Left renal cortex interstitium (tissue), 4 donors: ENCODE results near the gene AKR1B15. TPM values are rescaled to one million over a fixed set of nuclear protein-coding genes. Genes with fewer than 3 reads are reported as not detected.
"Not testable (repeated sequence)": the region's sequence is repeated elsewhere in the genome, so short reads cannot be mapped to it uniquely, and the experiment has no call there.

Source experiments
- DNase-seq, 4 donors: peaks; one replicate each; pipeline ENCODE4 v3.0.0-alpha.2; 2013; ENCODE audit warnings: low read depth in 4 of 4, low spot score in 2 of 4, missing footprints in 1 of 4
- polyA plus RNA-seq, 4 donors: library from polyadenylated mRNA; unstranded; fragments of 120-200 nt; gene quantifications; one replicate each; pipeline ENCODE4 v1.2.1, GENCODE V29; 2013; ENCODE audit not compliant: insufficient read length in 4 of 4

Gene AKR1B15
- polyA plus RNA-seq: under 1 TPM in 1 of 4 donors, not detected in 3; 0.09 TPM

GRCh38 chr7:134548877-134549276, at the start of gene AKR1B15:
TSS of gene AKR1B15 (plus strand) at chr7:134549110. CDS start at chr7:134564620, 15,510 bp downstream.
- DNase-seq: no peak

DNA sequence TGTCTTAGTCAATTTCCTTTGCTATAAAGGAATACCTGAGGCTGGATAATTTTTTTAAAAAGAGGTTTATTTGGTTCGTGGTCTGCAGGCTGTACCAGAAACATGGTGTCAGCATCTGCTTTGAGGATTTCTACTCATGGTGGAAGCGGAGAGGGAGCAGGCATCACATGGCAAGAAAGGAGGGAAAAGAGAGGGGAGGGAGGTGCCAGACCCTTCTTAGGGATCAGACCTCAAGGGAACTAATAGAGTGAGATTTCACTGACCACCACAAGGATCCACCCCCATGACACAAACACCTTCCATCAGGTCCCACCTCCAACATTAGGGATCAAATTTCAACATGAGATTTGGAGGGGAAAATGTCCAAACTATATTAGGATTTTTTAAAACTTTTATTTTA, 48.5 kb upstream of the AKR1B15 start:
- DNase-seq: no peak

DNA sequence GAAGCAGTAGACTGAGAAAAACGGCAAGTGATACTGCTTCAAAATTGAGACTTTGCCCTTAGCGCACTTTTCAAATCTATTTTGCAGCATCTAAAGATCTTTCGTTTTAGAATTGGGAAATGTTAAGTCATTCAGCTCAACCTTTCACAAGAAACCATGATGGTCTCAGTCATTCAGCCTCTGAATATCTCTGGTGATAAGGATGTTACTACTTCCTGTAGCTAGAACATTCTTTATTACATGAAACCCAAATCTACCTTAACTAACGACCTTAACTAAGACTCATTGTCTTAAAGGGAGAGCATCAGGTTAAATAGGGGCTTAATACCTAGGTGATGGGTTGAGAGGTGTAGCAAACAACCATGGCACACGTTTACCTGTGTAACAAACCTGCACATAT, 47.9 kb upstream of the AKR1B15 start:
- no peak for DNase-seq

- no peak for DNase-seq
Measured at GRCh38 chr7:134502463-134503371, 46.2 kb upstream of the AKR1B15 start.

DNA sequence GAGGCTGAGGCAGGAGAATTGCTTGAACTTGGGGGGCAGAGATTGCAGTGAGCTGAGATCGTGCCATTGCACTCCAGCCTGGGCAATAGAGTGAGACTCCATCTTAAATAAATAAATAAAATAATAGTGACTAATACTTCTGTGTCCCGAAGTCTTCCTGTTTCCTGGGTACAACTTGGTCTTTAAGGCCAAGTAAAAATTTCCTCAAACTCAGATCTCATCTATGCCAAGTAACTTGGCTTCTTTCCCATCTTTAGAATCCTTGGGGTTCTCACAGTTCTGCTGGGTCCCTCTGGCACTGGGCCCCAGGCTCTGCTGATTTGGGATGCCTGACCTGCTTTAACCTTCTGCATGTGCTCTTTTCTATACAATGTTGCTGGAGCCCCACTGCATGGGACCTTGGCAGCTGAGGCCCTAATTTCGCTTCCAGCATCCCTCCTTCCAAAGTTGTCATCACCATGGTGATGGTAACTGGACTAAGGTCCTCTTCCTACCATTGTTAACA, 44.2 kb upstream of the AKR1B15 start:
- no peak for DNase-seq

- DNase-seq: no peak
Measured at GRCh38 chr7:134505856-134506255, 43.1 kb upstream of the AKR1B15 start.

DNA sequence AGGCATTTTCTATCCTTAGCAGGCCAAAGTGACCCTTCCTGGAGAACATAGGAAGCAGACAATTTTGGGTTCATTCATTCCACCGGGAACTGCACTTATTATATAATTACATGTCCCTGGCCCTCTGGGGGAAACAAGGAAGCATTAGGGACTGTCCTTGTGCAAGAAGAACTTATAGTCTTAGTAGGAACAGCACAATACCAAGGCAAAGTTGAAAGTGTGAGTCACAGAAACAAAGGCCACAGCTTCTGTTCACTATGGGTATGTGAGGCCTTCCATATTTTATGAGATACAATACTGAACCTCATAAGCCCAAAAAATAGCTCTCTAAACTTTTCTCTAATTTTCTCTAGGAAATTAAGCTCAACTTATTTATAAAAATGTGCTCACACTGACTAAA, 39.9 kb upstream of the AKR1B15 start:
- no peak for DNase-seq

- no peak for DNase-seq
Measured at GRCh38 chr7:134510646-134511045, 38.3 kb upstream of the AKR1B15 start.

DNA sequence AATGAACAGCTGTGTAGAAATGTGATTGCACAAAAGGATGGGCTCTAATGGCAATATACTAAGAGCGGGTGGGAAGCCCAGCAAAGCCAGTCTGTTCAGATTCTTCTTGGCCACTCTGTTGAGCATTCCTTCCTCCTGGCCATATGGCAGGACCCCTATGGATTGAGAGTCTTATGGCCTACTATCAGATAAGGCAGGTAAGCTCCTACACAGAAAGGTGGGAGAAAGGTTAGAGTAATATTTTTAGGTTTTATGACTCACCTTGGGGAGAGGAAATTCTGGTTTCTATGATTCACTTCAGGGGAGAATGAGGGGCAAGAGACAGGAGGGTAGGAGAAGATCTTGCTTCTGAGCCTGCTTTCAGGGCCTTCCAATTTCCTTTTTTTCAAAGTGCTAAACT, 36.6 kb upstream of the AKR1B15 start:
- no peak for DNase-seq

- DNase-seq: peak in 2 of 4 donors; percentile 18 to 21
Measured at GRCh38 chr7:134513169-134513752, 35.6 kb upstream of the AKR1B15 start.

DNA sequence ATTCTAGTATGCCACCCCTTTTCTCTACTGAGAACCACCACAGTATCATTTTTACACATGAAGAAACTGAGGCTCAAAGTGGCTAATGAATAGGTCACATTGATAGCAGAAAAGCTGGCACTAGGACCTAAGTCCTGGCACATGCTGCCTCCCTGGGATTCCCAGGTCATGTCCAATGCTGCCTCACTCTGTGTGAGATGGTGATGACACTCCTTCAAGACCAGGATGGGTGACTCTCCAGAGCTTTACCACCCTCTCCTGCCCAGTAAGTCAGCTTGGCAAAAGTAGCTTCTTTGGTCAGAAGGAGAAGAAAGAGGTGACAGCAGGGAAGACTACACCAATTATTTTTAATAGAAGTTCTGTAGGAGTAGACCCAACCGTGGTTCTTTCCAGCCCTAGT, 34.8 kb upstream of the AKR1B15 start:
- no peak for DNase-seq

DNA sequence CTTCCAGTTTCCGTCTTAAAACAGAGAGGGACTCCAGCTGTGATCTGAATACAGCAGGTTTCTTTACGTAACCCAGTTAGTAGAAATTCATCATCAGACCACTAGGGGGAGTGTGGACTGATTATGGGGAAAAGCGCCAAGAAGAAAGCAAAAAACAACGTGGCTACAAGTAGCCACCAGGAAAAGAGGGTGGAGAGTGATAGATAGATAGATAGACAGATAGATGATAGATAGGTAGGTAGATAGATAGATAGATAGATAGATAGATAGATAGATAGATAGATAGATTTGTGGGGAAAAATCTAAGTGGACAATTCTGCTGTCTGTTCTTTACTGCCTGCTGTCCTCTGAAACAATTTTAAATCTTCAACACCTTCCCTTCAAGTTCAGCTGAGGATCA, 34.2 kb upstream of the AKR1B15 start:
- peak in 2 of 4 donors; percentile 31 to 69 for DNase-seq

DNA sequence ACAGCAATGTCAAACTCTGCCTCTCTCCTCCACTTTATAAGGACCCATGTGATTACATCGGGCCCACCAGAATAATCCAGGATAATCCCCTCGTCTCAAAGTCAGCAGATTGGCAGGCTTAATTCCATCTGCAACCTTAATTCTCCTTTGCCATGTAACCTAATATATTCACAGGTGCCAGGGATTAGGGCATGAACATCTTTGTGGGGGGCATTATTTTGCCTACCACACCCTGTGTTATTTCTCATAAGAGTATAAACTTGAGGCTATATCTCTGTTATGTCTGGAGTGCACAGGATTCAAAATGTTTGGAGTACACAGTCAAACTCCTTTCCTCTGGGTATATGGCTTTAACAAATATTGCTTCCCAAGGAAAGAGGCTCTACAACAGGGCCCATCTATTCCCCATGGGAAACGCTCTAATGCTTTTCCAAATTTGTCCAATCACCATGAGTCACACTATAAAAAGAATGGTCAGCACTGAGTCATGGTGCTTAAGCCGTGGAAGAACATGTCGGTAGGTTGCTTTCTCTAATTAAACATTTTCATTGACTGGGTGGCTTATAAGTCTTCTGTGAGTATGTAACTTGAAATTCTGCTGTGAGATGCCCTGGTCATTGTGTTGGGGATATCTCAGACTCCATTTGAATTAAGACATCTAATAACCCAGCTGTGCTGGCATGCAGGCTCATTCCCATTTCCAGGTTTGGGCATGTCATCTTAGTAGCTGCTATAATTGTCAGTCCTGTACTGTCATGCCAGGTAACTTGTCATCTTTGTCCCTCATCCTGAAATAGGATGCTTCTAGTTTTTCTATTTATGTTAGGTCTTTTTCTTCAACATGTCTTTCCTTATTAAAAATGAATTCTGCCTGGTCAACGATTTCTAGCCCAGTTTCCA, 33.1 kb upstream of the AKR1B15 start:
- no peak for DNase-seq

DNA sequence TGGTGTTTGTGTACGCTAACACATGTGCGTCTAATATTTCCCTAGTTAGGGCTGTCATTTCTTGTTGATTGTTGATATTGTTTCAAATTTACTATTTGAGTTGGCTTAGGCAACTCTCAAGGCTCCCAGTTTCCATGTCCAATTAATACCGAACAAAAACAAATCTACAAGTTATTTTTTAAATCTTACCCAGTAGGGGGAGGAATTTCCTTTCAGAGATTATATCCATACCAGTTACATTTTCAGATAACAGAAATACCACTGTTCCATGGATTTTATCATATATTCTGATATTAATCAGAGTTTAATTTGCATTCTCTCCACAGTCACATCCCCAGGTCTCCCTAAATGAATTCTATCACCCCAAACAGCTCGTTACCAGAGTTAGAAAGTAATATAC, 28.8 kb upstream of the AKR1B15 start:
- no peak for DNase-seq

DNA sequence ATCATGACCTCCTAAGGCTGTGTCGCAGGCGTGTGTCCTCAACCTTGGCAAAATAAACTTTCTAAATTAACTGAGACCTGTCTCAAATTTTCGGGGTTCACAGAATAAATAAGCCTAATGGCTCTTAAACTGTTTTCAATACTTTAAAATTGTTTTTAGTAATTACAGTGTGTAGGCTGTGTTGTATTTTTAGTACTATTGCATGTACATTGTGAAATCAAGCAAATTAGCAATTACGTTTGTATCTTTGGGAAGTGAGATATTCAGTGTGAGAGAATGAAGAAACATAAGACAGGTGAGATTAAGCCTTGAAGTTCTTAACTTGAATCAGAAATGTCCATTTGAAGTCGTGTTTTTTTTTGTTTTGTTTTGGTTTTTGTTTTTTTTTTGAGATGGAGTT, 26.3 kb upstream of the AKR1B15 start:
- DNase-seq: no peak

- DNase-seq: not testable (repeated sequence)
Measured at GRCh38 chr7:134525449-134525848, 23.5 kb upstream of the AKR1B15 start.

- DNase-seq: not testable (repeated sequence)
Measured at GRCh38 chr7:134526552-134527248, 22.2 kb upstream of the AKR1B15 start.

GRCh38 chr7:134527979-134528371, 20.9 kb upstream of the AKR1B15 start:
- DNase-seq: peak in 1 of 4 donors; percentile 19

DNA sequence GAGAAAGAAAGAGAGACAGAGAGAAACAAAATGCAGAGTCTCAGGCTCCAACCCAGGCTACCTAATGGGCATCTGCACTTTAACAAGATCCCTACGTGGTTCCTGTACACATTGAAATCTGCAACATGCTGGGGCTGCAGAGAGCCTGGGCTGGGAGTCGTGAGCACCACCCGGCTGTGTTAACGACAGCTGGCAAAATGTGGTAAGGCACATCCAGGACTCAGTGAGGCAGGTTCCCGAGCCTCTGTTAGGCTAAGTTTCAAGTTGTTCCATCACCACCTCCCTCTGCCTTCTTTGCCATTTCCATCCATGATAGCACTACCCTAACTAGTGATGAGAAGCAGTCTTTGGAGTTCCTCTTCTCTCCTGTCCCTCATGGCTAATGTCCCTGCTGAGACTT, 20.2 kb upstream of the AKR1B15 start:
- DNase-seq: no peak

- no peak for DNase-seq
Measured at GRCh38 chr7:134530460-134530859, 18.4 kb upstream of the AKR1B15 start.
